ENCODE measurements around the gene CELSR3. TPM values are rescaled to one million over a fixed set of nuclear protein-coding genes. Genes with fewer than 3 reads are reported as not detected.

The CELSR3 gene
- total RNA-seq, 3 donors from 2014 or later = 1.1 to 2.7 (median 2.3) TPM

DNA sequence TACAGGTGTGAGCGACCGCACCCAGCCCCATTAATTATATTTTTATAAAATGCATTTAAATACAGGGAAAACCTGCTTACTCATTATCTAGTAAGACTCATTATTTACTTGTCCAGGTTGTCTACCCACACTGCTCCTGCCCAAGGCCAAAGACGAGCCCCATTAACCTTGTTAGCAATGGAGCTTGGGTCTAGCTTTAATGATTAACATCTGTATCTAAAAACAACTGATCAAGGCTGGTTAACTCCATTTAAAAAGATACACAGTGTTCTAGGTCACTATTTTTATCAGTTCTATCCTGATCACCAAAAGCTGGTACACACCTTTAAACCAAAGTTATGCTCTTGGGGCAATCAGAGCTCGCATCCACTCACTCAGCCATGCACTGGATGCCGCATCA, 33.5 kb upstream of the CELSR3 start:
- Histone ChIP-seq H3K36me3 (ENCODE audit: low read depth) (peaks cover 15% of the 10 kb centered on the region), H3K9me3 (no peaks in the 10 kb centered on the region), H3K4me1 (ENCODE audit: low read depth) (peaks cover 16% of the 10 kb centered on the region), H3K4me3 (no peak overlapping the region)
- ATAC-seq (no peak), DNase-seq (no peak)
- TF ChIP-seq, protein P1, sequence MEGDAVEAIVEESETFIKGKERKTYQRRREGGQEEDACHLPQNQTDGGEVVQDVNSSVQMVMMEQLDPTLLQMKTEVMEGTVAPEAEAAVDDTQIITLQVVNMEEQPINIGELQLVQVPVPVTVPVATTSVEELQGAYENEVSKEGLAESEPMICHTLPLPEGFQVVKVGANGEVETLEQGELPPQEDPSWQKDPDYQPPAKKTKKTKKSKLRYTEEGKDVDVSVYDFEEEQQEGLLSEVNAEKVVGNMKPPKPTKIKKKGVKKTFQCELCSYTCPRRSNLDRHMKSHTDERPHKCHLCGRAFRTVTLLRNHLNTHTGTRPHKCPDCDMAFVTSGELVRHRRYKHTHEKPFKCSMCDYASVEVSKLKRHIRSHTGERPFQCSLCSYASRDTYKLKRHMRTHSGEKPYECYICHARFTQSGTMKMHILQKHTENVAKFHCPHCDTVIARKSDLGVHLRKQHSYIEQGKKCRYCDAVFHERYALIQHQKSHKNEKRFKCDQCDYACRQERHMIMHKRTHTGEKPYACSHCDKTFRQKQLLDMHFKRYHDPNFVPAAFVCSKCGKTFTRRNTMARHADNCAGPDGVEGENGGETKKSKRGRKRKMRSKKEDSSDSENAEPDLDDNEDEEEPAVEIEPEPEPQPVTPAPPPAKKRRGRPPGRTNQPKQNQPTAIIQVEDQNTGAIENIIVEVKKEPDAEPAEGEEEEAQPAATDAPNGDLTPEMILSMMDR (IDR thresholded peaks at IDR 0.05) = no peak
- intact Hi-C loops (cut with DNase I, micrococcal nuclease) = no loop called here

GRCh38 chr3:48695393-48695753, 32.7 kb upstream of the CELSR3 start:
- intact Hi-C loops (cut with DNase I, micrococcal nuclease) = no loop called here
- H3K4me3 ChIP-seq = no peak overlapping the region
- ATAC-seq (peak; percentile 45), DNase-seq (peak in 2 of 3 donors; percentile 48 to 50)
- TF ChIP-seq, protein P1 (IDR thresholded peaks at IDR 0.05) = no peak
- H3K4me1 ChIP-seq (ENCODE audit: low read depth) = peaks cover 9% of the 10 kb centered on the region
- no peaks in the 10 kb centered on the region for H3K9me3 ChIP-seq
- H3K36me3 ChIP-seq (ENCODE audit: low read depth) = peaks cover 15% of the 10 kb centered on the region

DNA sequence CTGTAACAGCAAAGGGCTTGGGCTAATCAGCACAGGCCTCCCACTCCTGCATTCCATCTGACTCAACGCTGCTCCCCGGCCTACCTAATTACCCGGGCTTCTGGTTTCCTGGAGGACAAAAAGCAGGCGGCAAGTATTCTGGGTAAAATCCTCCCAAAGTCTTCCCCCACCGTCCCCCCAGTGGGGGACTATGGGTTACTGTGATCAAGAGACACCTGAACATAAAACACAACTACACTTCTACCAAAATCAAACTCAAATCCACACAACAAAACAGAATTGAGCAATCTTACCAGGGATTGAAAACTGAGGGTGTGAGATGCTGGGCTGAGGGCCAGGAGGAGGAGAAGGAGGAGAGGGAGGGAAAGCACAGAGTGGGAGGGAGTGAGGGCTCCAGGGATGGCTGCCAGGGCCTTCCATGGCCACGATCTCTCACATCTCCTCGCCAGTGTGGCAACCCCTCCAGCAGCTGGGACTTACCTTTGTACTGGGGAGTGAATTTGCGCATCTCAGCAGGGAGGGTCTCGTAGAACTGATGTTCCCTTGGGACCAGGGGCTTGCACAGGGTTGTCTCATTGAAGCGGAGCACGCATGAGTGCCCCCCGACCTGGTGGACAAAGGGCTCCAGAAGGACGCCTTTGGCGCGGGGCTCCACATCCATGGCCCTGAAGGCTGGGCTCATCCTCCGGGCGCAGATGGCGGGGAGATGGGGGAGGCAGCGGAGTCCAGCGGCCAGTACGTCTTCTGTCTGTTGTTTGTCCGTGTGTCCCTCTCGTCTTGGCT, 32.1 kb upstream of the CELSR3 start:
- Histone ChIP-seq H3K9me3 (no peaks in the 10 kb centered on the region), H3K4me1 (ENCODE audit: low read depth) (peaks cover 8% of the 10 kb centered on the region), H3K36me3 (ENCODE audit: low read depth) (peaks cover 19% of the 10 kb centered on the region), H3K4me3 (no peak overlapping the region)
- ATAC-seq (peak; percentile 60), DNase-seq (peak; percentile 45 to 62 (median 53))
- intact Hi-C loops (cut with DNase I, micrococcal nuclease) = no loop called here
- TF ChIP-seq, protein P1 (IDR thresholded peaks at IDR 0.05) = no peak

GRCh38 chr3:48693826-48694225, 31.1 kb upstream of the CELSR3 start:
- H3K36me3 ChIP-seq (ENCODE audit: low read depth) = peaks cover 25% of the 10 kb centered on the region
- DNase-seq (no peak), ATAC-seq (no peak)
- H3K4me3 ChIP-seq = no peak overlapping the region
- TF ChIP-seq, protein P1 (IDR thresholded peaks at IDR 0.05) = no peak
- intact Hi-C loops (cut with DNase I, micrococcal nuclease) = no loop called here
- H3K9me3 ChIP-seq = no peaks in the 10 kb centered on the region
- peaks cover 5% of the 10 kb centered on the region for H3K4me1 ChIP-seq (ENCODE audit: low read depth)

DNA sequence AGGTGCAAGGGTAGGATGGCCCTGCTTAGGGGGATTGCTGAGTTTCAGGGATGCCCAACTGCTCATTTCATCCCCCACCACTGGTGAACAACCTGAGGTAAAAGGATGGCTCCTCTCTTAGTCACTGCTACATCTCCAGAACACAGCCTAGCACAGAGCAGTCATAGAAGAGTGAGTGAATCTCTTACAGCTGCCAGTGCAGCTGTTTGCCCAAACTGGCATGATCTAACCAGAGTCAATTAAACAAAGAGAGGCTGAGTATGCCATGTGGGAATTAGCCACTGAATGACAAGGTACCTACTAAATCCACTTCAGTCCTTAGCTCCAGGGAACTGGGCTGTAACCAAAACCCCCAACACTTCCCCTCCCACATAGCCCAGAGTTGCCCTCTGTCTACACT, 29.9 kb upstream of the CELSR3 start:
- intact Hi-C loops (cut with DNase I, micrococcal nuclease) = no loop called here
- Histone ChIP-seq H3K4me3 (no peak overlapping the region), H3K4me1 (ENCODE audit: low read depth) (peaks cover 5% of the 10 kb centered on the region), H3K36me3 (ENCODE audit: low read depth) (peaks cover 26% of the 10 kb centered on the region), H3K9me3 (no peaks in the 10 kb centered on the region)
- DNase-seq (no peak), ATAC-seq (no peak)
- TF ChIP-seq, protein P1 (IDR thresholded peaks at IDR 0.05) = no peak

All from mucosa of descending colon (tissue), 3 donors.